Measurements from ENCODE around the gene LDLRAP1. TPM values are rescaled to one million over a fixed set of nuclear protein-coding genes. Genes with fewer than 3 reads are reported as not detected.

The LDLRAP1 gene
- total and polyA plus RNA-seq, 2 experiments from 2014 or later, result 23.6 to 26.9 TPM

GRCh38 chr1:25531082-25531461, 12.3 kb upstream of the LDLRAP1 start:
- H3K4me2 ChIP-seq (ENCODE audit: unreplicated experiment), result no peak overlapping the region
- H3K9me2 ChIP-seq (ENCODE audit: insufficient read depth), result no peaks in the 10 kb centered on the region
- no peaks in the 10 kb centered on the region for H4K20me1 ChIP-seq (ENCODE audit: insufficient read depth)
- H3K79me2 ChIP-seq (ENCODE audit: insufficient read depth), result no peaks in the 10 kb centered on the region
- in situ Hi-C loops (cut with MboI), result no loop called here
- no peaks in the 10 kb centered on the region for H3K27me3 ChIP-seq (replicated peaks; ENCODE audit: insufficient read depth)
- no peak for TF ChIP-seq EZH2phosphoT487 (IDR thresholded peaks at IDR 0.05; ENCODE audit: insufficient read depth, low read depth)
- no peaks in the 10 kb centered on the region for H3K9me3 ChIP-seq (ENCODE audit: low read depth)
- WGBS, 2 experiments (ENCODE audit: low coverage in 1 of 2, low lambda C conversion rate in 2 of 2, missing lambda C conversion rate in 2 of 2), result 74 to 81% methylated on average over 10 to 11 of the region's 11 CpGs
- no peaks in the 10 kb centered on the region for H3F3A ChIP-seq (ENCODE audit: insufficient read depth)
- no peak for DNase-seq
- no peaks in the 10 kb centered on the region for H3K36me3 ChIP-seq (ENCODE audit: low read depth)
- no peak overlapping the region for H3K4me3 ChIP-seq
- no peak overlapping the region for H3K27ac ChIP-seq
- no peak overlapping the region for H3K9ac ChIP-seq
- no peaks in the 10 kb centered on the region for H3K4me1 ChIP-seq (ENCODE audit: insufficient read depth)
- H2AFZ ChIP-seq, result no peak overlapping the region

DNA sequence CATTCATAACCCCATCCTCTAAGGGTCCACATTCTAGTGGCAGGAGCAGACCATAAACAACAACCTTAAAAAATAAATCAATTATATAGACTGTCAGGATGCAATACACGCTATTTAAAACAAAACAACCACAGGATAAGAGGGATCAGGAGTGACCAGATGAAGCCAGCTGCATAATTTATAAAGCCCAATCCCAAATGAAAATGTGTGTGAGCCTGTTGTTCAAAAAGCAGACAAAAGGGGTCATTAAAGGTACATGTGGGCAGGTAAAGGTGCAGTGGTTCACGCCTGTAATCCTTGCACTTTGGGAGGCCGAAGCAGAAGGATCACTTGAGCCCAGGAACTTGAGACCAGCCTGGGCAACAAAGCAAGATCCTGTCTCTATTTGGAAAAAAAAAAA, 10.4 kb upstream of the LDLRAP1 start:
- in situ Hi-C loops (cut with MboI), result no loop called here
- Histone ChIP-seq H4K20me1 (ENCODE audit: insufficient read depth) (no peaks in the 10 kb centered on the region), H3K4me2 (ENCODE audit: unreplicated experiment) (no peak overlapping the region), H3K9me2 (ENCODE audit: insufficient read depth) (no peaks in the 10 kb centered on the region), H3K79me2 (ENCODE audit: insufficient read depth) (no peaks in the 10 kb centered on the region), H3K4me3 (no peak overlapping the region), H3K4me1 (ENCODE audit: insufficient read depth) (no peaks in the 10 kb centered on the region), H3K27ac (no peak overlapping the region), H3K27me3 (replicated peaks; ENCODE audit: insufficient read depth) (no peaks in the 10 kb centered on the region), H3K36me3 (ENCODE audit: low read depth) (no peaks in the 10 kb centered on the region), H2AFZ (no peak overlapping the region), H3F3A (ENCODE audit: insufficient read depth) (no peaks in the 10 kb centered on the region), H3K9me3 (ENCODE audit: low read depth) (no peaks in the 10 kb centered on the region), H3K9ac (no peak overlapping the region)
- TF ChIP-seq EZH2phosphoT487 (IDR thresholded peaks at IDR 0.05; ENCODE audit: insufficient read depth, low read depth) (no peak), EZH2 (IDR thresholded peaks at IDR 0.05; ENCODE audit: insufficient read depth, poor library complexity, severe bottlenecking) (no peak)
- DNase-seq, result no peak
- 93 to 94% methylated on average over 3 of the region's 3 CpGs for WGBS, 2 experiments (ENCODE audit: low coverage in 1 of 2, low lambda C conversion rate in 2 of 2, missing lambda C conversion rate in 2 of 2)

- Histone ChIP-seq H3K4me3 (no peak overlapping the region), H3K27me3 (replicated peaks; ENCODE audit: insufficient read depth) (no peaks in the 10 kb centered on the region), H3K9ac (no peak overlapping the region), H2AFZ (no peak overlapping the region), H3K79me2 (ENCODE audit: insufficient read depth) (no peaks in the 10 kb centered on the region), H3K9me3 (ENCODE audit: low read depth) (no peaks in the 10 kb centered on the region), H3K27ac (no peak overlapping the region), H3K36me3 (ENCODE audit: low read depth) (no peaks in the 10 kb centered on the region), H3K4me1 (ENCODE audit: insufficient read depth) (no peaks in the 10 kb centered on the region), H3K9me2 (ENCODE audit: insufficient read depth) (no peaks in the 10 kb centered on the region), H3K4me2 (ENCODE audit: unreplicated experiment) (no peak overlapping the region), H4K20me1 (ENCODE audit: insufficient read depth) (no peaks in the 10 kb centered on the region), H3F3A (ENCODE audit: insufficient read depth) (no peaks in the 10 kb centered on the region)
- 70 to 73% methylated on average over 9 of the region's 9 CpGs for WGBS, 2 experiments (ENCODE audit: low coverage in 1 of 2, low lambda C conversion rate in 2 of 2, missing lambda C conversion rate in 2 of 2)
- TF ChIP-seq EZH2 (IDR thresholded peaks at IDR 0.05; ENCODE audit: insufficient read depth, poor library complexity, severe bottlenecking), result no peak
- TF ChIP-seq EZH2phosphoT487 (IDR thresholded peaks at IDR 0.05; ENCODE audit: insufficient read depth, low read depth), result no peak
- no peak for DNase-seq
- in situ Hi-C loops (cut with MboI), result no loop called here
Observed at GRCh38 chr1:25533775-25534409, 9.5 kb upstream of the LDLRAP1 start.

DNA sequence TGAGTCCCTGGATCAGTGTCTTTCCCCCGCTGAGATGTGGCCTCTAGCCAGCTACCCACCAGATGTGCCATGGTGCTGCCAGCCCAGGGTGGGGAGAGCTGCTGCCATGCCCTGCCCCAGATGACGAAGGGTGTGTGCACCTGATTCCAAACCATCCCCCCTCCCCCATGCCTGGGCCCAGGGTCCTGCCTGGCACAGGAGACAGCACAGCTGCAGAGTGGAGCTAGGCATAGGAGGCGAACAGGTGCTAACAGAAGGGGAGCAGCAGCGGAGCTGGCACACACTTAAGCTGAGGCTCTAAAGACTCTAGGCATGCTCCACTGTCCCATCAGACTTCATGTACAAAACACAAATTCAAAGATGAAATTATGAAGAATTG, 9.0 kb upstream of the LDLRAP1 start:
- H4K20me1 ChIP-seq (ENCODE audit: insufficient read depth), result no peaks in the 10 kb centered on the region
- no peak overlapping the region for H3K4me3 ChIP-seq
- in situ Hi-C loops (cut with MboI), result no loop called here
- no peaks in the 10 kb centered on the region for H3K36me3 ChIP-seq (ENCODE audit: low read depth)
- no peaks in the 10 kb centered on the region for H3K4me1 ChIP-seq (ENCODE audit: insufficient read depth)
- H3K27ac ChIP-seq, result no peak overlapping the region
- H3K9me2 ChIP-seq (ENCODE audit: insufficient read depth), result no peaks in the 10 kb centered on the region
- no peak for TF ChIP-seq EZH2 (IDR thresholded peaks at IDR 0.05; ENCODE audit: insufficient read depth, poor library complexity, severe bottlenecking)
- TF ChIP-seq EZH2phosphoT487 (IDR thresholded peaks at IDR 0.05; ENCODE audit: insufficient read depth, low read depth), result no peak
- H3K9me3 ChIP-seq (ENCODE audit: low read depth), result no peaks in the 10 kb centered on the region
- H3K4me2 ChIP-seq (ENCODE audit: unreplicated experiment), result no peak overlapping the region
- no peak for DNase-seq
- no peak overlapping the region for H2AFZ ChIP-seq
- no peak overlapping the region for H3K9ac ChIP-seq
- WGBS, 2 experiments (ENCODE audit: low coverage in 1 of 2, low lambda C conversion rate in 2 of 2, missing lambda C conversion rate in 2 of 2), result 69 to 78% methylated on average over 4 of the region's 4 CpGs
- no peaks in the 10 kb centered on the region for H3K27me3 ChIP-seq (replicated peaks; ENCODE audit: insufficient read depth)
- no peaks in the 10 kb centered on the region for H3F3A ChIP-seq (ENCODE audit: insufficient read depth)
- H3K79me2 ChIP-seq (ENCODE audit: insufficient read depth), result no peaks in the 10 kb centered on the region

- Histone ChIP-seq H3F3A (ENCODE audit: insufficient read depth) (no peaks in the 10 kb centered on the region), H3K9me2 (ENCODE audit: insufficient read depth) (no peaks in the 10 kb centered on the region), H3K4me1 (ENCODE audit: insufficient read depth) (no peaks in the 10 kb centered on the region), H4K20me1 (ENCODE audit: insufficient read depth) (no peaks in the 10 kb centered on the region), H3K27ac (no peak overlapping the region), H2AFZ (no peak overlapping the region), H3K4me3 (no peak overlapping the region), H3K9me3 (ENCODE audit: low read depth) (no peaks in the 10 kb centered on the region), H3K4me2 (ENCODE audit: unreplicated experiment) (no peak overlapping the region), H3K79me2 (ENCODE audit: insufficient read depth) (no peaks in the 10 kb centered on the region), H3K27me3 (replicated peaks; ENCODE audit: insufficient read depth) (no peaks in the 10 kb centered on the region), H3K36me3 (ENCODE audit: low read depth) (no peaks in the 10 kb centered on the region), H3K9ac (no peak overlapping the region)
- no peak for DNase-seq
- in situ Hi-C loops (cut with MboI), result no loop called here
- TF ChIP-seq EZH2 (IDR thresholded peaks at IDR 0.05; ENCODE audit: insufficient read depth, poor library complexity, severe bottlenecking), result no peak
- WGBS, 2 experiments (ENCODE audit: low coverage in 1 of 2, low lambda C conversion rate in 2 of 2, missing lambda C conversion rate in 2 of 2), result 79 to 93% methylated on average over 3 of the region's 3 CpGs
Observed at GRCh38 chr1:25536124-25536523, 7.3 kb upstream of the LDLRAP1 start.

All from GM23248 (cell line).